GM21737 (cell line): ENCODE results near the gene CDH22.

Experiments
- ATAC-seq: cut with Tn5 transposase; IDR thresholded peaks from one replicate; pipeline ENCODE4 v1.9.1; 2021; ENCODE audit warnings: mild to moderate bottlenecking, moderate library complexity; ENCODE audit not compliant: unreplicated experiment

The CDH22 gene

DNA sequence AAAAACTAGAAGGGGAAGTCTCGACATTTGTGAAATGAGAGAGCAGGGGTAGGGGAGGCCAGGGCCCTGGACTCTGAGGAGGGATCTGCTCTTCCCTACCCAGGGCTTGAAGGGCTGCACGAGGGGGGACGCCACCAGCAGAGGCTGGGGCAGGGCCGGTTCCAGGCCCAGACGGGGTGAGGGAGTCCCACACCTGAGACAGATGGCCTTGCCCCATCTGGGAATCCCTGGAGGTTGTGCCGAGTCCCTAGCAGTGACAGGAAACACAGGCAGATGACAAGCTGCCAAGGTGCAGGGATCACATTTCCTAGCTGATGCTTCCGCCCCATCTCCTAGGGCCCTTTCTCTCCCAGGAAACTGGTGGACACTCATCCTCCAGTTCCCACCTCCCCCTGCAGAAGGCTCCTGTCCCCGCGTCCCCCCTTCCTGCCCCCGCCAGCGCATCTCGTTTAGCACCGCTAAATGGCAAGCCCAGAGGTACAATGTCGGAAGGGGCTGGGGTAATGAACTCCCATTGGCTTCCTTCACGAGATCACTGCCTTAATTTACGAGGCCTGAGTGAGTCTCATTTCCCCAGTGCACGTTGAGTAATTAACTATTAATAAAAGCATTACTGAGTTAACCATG lies 35.2 kb upstream of the CDH22 start:
- no peak for ATAC-seq

DNA sequence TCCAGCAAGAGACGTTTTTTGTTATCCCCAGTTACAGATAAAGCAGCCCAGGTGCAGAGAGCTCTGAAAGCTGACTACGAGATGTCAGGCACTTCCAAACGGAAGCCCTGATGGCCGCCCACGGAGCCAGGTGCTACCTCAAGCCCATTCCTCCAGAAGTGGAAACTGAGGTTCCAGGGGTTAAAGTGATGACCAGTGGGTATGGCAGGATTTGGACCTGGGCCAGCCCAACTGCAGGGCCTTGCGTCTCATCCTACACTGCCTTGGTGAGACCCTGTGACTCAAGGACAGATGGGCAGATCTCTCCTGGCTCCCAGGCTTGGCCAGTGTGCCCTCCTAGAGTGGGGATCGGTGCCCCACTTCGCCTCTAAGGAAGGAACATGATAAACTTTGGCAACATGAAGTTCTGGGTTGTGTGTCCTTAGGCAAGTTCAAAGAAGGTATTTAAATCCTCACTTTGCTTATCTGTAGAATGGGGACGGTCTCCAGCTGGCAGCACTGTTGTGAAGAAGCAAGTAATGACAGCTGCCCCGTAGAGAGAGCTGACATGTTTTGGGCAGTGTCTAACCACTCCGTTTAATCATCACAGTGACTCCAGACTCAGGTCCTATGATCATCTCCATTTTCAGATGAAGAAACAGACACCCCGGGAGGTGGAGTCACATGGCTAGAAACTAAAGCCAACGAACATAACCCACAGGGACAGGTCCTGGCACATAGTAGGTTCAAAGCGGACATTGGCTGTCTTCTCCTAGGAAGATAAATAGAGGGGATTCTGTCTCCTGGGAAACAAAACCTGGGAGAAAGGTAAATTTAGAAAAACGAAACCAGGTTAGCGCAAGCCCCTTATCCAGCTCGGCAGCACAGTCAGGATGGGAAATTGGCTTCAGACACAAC lies 34.4 kb upstream of the CDH22 start:
- ATAC-seq = no peak

DNA sequence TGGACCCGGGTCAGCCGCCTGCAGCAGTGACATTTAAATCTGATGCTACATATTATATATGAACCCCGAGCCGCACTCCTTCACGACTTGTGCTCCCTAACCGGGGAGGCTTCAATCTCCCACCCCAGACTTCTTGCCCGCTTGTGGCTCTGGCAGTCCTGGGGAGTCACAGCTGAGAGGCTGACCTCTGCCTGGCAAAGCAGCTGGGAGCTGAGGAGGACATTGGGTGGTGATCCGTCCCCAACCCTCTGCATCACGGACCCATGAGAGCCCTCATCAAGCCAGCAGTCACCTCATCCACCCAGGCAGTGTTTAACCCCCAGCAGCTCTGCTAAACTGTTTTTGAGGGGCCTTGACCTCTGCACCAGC lies 33.7 kb upstream of the CDH22 start:
- no peak for ATAC-seq

DNA sequence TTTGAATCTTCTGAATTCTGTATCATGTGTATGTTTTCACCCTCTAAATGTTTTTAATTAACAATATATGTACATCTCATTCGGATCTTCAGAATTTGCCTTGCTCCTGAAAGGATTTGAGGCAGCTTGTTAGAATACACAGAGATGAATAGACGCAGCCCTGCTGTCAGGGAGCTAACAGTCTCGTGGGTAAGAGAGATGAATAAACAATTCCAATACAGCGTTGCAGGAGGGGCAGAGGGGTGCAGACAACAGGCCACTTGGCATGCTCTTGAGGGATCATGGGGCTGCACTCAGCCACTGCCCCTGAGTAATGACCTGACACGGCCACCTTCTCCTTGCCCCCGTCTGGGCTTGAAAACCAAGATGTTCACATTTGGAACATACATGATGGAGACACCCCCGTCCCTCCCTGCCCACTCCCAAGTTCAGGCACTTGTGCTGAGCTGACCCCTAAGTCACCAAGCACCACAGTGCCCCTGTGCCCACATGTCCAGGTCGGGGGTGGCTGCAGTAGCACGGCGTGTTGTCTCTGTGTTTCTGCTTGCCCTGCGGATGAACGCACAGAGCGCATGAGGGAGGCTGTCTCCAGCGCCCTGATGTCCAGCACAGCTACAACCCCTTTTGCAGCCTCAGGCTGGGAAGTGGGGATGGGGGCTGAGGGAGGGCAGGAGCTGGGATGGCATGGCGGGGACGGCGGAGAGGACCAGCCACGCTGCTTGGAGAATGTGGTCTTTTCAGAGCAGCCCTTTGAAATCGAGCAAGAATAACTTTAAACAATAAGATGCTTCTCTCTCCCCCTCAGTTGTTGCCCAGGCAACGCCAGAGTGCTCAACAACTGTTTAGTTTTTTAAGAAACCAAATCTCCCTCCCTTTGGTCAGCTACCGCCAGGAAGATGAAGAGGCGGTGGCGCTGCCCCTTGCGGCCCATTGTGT lies 33.0 kb upstream of the CDH22 start:
- no peak for ATAC-seq

DNA sequence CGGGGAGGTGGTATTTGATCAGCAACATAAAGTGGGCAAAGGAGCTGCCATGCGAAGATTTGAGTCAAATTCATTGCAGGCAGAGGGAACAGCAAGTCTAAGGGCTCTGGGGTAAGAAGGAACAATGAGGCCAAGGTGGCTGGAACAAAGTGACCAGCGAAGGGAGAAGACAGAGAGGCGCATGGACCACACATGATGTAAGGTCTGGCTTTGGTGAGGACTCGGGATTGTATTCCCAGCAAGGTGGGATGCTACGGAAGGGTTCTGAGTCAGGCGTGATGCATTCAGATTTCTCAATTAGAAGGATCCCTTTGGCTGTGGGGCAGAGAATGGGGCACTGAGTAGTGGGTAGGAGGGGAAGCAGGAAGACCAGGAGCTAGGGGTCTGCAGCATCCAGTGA lies 30.7 kb upstream of the CDH22 start:
- no peak for ATAC-seq

DNA sequence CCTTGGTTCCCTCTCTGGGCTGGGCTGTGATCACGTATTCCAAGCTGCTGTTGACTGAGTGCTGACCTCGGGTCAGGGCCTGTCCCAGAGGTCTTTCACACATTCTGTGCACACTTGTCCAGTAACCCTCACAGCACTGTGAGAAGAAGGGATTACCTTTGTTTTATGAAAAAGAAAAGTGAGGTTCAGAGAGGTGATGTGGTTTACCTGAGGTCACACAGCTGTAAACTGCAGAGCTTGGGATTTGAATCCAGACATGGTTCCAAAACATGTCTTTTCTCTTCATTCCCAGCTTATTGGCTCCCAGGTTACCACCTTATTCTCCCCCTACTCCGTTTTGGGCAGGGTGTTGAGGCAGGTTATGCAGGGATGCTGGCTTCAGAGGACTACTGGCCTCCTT lies 28.4 kb upstream of the CDH22 start:
- no peak for ATAC-seq

DNA sequence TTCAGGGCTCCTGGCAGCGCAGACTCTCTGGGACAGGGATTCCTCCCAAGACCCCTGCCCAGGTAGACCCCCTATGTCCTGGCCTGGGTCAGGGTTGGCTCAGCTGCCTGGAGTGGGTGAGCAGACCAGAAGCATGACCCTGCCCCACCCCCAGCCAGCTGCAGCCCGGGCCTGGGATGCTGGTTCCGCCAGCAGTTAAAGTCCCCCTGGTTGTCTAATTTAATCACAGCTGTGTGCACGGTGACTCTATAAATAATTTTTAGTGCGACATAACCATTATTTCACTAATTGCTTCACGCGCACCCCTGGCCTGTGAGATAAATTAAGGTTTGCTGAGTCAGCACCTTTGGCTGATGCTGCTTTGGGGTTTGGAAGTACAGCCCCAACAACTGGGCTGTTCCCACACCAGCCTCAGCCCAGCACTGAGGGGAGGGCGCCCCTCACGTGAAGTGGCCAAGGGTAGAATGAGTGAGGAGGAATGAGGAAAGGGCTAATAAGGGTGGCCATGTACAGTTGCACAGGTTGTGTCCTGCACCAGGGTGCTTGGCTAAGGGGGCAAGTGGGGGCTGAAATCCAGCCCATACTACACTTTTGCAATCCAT lies 26.1 kb upstream of the CDH22 start:
- no peak for ATAC-seq

DNA sequence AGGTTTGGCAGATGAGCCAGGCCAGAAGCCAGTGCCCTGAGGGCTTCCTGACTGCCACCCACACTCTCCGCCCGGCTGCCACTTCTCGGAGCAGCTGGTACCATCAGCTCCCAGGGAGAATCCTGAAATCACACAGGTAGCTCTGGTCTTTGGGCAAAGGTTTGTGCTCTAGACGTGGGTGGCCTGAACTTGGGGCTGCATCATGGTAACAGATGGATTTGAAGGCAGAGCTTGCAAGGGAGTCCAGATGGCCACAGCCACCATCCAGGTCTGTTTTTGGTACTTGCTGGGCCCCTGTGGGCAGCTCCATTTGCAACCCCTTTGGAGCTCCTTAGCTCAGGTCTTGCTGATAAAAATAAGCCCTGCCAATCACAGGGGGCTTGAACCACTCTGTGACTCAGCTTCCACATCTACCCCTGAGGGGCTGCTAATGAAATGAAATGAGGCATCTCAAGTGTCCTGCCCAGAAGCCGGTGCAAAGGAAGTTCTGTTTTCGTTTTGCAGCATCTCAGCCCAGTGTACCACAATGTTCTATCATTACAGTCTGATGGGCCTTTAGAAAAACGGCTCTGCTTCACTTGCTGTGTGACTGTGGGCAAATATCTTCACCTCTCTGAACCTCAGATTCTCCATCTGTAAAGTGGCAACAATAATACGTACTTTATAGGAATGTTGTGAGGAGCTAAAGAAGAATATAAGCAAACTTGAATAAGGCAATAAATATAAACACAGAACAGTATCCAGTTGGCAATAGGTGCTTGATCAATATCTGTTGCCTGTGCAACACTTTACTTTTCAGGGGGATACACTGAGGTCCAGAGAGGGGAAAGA lies 25.1 kb upstream of the CDH22 start:
- ATAC-seq = no peak

DNA sequence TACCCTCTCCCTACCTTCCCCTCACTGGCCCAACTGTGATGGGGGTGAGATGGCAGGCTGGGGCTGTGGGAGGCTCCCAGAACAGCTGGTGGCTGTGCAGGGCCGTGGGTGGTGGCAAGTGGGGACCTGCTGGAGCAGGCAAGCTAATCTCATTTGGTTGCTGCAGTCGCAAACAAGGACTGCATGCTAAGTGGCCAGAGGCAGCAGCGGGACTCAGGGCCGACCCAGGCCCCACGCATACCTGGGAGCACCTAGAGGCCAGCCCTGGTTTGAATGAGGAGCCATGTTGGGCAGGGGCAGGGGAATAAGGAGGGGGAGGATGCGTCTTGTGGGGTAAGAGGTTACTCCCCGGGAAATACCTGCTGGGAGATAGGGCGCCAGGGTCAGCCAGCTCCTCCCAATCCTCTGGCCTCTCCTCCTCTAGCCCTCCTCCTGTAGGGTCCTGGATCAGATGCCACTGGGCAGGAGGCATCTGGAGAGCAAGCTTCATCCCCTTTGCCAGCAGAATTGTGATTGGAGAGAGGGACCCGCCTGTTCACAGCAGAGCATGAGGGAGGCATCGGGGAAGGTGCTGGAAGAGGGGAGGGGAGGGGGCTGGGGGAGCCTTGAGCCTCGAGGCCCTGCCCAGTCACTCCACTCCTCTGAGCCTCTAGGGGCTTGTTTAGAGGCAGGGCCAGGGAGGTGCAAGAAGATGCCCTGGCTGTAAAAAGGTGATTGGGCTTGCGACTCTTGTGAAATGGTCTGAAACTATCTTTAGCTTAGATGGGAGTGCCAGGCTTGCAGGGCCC lies 24.3 kb upstream of the CDH22 start:
- no peak for ATAC-seq

DNA sequence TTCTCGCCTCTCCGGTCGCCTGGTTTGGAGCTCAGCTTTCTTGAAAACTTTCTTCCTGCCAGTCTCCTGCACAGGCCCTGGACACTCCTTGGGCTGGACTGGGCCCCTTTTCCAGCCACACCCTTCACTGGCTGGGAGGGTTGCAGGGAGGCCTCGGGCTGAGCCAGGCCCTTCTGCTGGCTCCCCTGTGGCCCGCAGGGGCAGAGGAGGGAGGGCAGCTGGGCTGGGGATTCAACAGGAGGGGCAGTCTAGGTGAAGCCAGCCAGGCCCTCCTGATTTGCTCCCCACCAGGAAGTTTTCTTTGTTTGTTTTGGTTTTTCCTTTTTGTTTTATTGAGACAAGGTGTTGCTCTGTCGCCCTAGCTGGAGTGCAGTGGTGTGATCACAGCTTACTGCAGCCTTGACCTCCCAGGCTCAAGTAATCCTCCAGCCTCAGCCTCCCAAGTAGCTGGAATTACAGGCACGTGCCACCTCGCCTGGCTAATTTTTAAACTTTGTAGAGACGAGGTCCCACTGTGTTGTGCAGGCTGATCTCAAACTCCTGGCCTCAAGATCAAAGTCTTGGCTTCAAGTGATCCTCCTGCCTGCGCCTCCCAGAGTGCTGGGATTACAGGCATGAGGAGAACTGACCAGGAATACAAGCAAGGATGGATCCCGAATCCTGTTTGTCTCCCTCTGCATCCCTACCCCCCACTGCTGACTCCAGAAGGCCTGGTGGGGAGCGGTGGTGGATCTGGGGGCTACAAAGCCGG lies 23.5 kb upstream of the CDH22 start:
- no peak for ATAC-seq

DNA sequence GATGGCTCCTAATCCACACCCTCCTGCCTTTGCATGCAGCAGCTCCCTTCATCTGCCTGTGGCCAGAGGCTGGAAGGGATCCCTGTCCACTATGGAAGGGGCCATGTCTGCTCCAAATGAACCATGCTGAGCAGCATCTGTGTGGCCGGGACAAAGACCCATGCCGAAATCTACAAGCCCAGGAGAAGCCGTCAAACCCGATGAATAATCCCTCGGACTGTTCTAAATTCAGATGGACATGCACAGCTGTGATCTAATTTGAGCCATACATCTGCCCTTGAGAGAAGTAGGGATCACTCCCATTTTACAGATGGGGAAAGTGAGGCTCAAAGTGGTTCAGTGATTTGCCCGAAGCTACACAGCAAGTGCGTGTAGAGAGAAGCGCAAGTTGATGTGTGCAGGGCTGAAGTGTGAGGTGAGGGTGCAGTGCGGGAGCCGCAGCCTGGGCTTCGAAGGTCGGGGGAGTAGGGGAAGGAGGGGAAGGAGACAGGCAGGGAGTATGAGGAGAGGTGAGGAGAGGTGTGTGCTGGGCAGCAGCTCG lies 22.6 kb upstream of the CDH22 start:
- ATAC-seq = no peak

DNA sequence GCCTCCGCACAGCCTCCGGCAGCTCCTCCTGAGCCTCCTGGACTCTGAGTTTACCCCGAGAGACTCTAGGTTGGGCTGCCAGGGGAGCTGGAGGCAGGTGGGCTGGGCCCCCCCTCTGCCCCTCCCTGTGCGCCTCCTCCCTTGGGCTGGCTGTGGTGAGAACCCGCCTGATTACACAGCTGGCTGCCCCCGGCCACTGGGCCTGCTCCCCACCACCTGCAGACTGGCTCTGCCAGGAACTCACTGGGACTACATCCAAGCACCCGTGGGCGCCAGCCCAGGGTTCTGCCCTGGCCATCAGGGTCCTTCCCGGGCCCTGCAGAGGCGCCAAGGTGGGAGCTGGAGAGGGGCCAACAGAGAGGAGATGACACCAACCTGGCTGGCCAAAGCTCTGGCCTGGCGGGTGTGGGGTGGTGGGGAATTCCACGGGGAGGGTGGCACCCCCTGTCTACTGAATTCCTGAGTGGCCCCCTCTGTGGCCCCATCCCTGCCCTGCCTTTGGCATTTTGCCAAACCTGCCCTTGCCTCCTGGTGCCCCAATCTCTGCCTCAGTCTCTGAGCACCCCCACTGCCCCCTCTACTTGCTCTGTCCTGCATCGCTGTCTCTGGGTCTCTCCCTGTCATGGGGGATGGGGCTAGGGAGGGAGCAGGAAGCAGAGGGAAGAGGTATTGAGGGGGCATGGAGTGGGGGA lies 21.9 kb upstream of the CDH22 start:
- ATAC-seq = no peak

DNA sequence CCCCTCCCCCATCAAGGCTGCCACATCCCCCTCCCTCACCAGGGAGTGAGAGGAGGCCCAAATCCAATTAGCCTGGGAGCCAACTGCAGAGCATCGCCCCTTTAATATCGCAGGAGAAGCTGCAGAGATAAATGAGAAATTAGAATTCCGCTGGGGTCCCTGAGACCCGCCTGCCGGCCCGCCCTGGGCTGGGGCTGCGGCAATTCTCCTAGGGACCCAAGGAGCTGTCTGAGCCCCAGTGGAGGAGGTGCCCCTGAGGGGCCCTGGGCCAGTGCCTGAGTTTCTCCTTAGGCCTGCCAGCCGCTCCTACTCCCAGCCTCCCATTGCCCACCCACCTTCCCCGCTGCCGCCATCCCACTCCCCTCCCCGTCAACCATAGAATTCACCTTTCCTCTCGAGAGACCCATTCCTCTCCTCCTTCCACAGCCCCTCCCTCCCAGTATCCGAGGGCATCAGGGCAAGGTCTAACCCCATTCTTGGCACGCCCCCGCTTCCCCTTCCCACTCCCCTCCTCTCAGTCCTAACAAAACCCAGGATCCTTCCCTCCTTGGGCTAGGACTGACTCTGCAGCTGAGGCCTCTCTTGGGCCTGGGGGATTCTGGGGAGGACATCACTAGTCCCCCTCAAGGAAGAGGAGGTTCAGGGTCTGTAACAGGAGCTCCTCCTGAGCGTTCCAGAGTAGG lies 20.0 kb upstream of the CDH22 start:
- no peak for ATAC-seq

DNA sequence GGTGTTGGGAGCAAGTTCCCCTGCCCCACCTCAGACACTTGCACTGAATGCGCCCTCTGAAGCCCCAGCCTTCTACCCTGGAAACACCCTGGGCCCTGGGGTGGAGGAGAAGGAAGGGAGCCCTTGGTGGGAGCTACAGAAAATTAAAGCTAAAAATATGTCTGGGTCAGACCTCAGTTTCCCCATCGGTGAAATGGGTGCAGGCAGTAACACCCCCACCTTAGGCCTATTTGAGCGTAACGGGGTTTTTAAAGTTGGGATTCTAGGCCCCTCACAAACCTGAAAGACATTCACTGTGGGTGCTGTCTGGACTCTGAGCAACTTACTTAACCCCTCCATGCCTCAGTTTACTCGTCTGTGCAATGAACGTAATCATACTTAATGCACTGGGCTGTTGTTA lies 19.3 kb upstream of the CDH22 start:
- ATAC-seq = no peak

DNA sequence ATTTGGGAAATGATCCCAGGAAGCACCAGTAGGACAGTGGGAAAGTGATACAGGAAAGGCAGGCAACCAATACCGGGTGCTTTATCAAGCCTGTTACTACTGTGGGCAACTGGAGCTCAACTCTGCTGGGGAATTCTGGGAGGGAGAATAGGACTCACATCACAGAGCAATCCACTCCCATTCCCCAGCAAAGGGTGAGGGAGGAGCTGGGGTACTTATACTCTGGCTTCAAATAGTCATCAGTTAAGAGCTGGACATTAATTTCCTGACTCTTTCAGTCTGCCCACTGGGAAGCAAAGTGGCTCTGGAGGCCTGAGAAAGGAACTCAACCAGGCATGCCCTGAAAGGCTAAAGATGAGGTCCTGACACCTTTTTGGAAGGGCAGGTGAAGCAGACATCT lies 17.5 kb upstream of the CDH22 start:
- no peak for ATAC-seq

DNA sequence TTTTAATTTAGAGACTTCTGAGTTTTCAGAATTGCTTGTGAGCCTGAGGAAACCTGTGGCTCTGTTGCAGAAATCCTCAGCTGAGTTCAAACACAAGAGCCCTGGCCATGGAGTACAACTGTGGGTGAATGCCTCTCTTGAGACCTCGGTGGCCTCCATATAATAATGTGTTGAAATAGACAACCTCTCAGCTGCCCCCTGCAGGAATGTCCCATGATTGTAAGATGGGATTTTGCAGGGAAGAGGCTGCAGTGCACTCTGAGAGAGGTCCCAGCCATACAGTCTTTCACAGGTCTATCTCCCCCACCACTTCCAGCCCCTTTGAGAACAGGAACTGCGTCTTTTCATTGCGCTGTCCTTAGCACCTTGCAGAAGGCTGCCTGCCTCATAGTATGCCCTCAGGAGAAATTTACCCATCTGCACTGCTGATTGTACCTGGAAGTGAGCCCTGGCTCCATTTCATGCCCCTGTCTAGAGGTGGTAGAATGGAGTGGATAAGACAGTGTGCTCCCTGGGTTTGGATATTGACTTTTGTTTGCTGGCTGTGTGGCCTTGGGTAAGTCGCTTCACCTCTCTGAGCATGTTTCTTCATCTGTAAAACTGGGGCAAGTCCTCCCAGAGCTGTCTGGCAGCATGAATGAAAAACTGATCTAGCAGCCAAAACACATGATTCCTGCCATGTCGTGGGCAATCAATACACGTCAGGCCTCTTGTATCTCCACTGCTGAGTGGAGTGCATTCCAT lies 16.8 kb upstream of the CDH22 start:
- ATAC-seq = no peak

DNA sequence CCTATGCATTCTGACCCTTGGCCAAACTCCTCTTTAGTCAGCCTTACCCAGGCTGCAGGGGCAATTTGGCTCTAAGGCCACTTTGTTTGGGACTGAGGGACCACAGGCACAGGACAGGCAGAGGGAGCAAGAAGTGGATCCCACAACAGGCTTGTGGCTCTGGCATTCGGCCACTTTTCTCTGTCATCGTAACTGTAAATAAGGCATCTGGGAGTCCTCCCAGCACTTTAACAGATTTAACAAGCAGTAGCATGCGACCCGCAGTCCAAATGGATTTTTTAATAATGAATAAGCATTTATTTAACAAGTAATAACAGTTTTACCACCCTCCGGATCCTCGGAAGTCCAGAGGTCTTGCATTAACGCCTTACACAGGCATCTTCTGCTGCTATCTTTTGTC lies 16.1 kb upstream of the CDH22 start:
- no peak for ATAC-seq
